ENCODE results near the gene GATA5. TPM values are rescaled to one million over a fixed set of nuclear protein-coding genes. Genes with fewer than 3 reads are reported as not detected.

The GATA5 gene
- total and polyA plus RNA-seq, 4 donors = 0.49 to 15.2 (median 1.3) TPM

DNA sequence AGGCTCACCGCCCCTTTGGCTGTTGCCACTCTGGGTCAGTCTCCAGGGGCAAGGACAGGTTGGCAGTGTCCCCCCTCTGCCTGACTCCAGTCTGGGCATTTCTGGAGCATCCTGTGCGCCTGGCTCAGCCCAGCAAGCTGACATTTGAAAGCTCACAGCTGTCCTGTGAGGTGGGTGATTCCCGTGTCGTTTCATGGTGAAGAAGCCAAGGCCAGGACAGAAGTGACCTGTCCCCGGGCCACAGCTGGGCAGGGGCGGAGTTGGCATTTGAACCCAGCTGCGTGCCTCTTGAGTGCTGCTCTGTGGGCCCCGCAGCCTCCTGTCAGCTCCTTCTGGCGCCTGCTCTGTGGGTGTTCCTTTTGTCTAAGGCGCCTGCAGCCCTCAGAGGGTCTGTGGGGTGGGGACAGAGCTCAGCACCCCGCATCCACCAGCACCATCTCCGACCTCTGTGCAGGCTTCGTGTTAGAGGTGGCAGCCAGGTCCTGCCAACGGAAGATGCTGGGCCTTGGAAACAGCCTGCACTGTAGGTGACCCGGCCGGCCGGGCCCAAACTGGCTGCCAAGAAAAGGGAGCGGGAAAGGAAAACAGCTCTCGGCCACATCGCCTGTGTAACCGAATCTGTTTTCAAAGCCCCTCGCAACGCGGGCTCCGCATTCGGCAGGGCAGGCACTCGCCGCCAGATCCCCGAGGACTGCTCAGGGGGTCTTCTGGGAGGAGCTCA is 5.8 kb upstream of the GATA5 start:
- H3K4me1 ChIP-seq (ENCODE audit: control insufficient read depth in 5 of 5, insufficient read depth in 5 of 5, low read length in 5 of 5) = peaks cover 0 to 83% (median 39%) of the 10 kb centered on the region in 5 donors
- H3K27ac ChIP-seq (ENCODE audit: low read depth in 1 of 2, low read length in 1 of 2) = no peak overlapping the region
- WGBS, 2 donors = 30 to 32% methylated on average over 28 to 29 of the region's 29 CpGs
- H3K4me3 ChIP-seq = no peak overlapping the region
- no peak for ATAC-seq (ENCODE audit: insufficient read depth, low FRiP score)
- peaks cover 0 to 22% (median 10%) of the 10 kb centered on the region in 3 donors for H3K27me3 ChIP-seq (ENCODE audit: control insufficient read depth in 3 of 3, insufficient read depth in 3 of 3, low read length in 2 of 3)
- H3K9me3 ChIP-seq (ENCODE audit: control insufficient read depth in 4 of 4, insufficient read depth in 3 of 4, low read length in 3 of 4) = no peaks in the 10 kb centered on the region
- no peak overlapping the region for H3K9ac ChIP-seq (ENCODE audit: insufficient read depth in 1 of 2, low read length in 2 of 2)
- H3K36me3 ChIP-seq (ENCODE audit: control insufficient read depth in 4 of 4, insufficient read depth in 4 of 4, low read length in 4 of 4) = no peaks in the 10 kb centered on the region
- TF ChIP-seq, protein P1, sequence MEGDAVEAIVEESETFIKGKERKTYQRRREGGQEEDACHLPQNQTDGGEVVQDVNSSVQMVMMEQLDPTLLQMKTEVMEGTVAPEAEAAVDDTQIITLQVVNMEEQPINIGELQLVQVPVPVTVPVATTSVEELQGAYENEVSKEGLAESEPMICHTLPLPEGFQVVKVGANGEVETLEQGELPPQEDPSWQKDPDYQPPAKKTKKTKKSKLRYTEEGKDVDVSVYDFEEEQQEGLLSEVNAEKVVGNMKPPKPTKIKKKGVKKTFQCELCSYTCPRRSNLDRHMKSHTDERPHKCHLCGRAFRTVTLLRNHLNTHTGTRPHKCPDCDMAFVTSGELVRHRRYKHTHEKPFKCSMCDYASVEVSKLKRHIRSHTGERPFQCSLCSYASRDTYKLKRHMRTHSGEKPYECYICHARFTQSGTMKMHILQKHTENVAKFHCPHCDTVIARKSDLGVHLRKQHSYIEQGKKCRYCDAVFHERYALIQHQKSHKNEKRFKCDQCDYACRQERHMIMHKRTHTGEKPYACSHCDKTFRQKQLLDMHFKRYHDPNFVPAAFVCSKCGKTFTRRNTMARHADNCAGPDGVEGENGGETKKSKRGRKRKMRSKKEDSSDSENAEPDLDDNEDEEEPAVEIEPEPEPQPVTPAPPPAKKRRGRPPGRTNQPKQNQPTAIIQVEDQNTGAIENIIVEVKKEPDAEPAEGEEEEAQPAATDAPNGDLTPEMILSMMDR (IDR thresholded peaks at IDR 0.05; ENCODE audit: control extremely low read depth, extremely low read depth) = no peak
- peak; percentile 86 to 91 (median 87) for DNase-seq

DNA sequence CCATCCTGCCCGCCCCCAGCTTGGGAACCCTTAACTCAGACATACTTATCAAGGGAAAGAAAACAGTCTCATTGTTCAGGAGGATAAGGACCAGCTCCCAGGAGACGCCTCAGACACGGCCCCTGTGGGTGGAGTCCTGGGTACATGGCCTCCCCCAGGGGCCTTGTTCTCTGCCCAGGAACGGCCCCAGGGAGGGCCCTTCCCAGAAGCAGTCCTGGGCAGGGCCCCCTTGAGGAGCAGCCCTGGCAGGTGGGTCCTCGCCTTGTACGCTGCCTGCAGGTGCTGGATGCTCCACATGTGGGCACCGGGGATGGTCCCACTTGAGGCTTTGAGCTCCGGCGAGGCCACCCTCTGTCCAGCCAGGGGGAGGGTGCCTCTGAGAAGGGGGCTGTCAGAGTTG is 4.5 kb upstream of the GATA5 start:
- WGBS, 2 donors = 45 to 53% methylated on average over 8 to 9 of the region's 9 CpGs
- H3K27ac ChIP-seq (ENCODE audit: low read depth in 1 of 2, low read length in 1 of 2) = no peak overlapping the region
- no peaks in the 10 kb centered on the region for H3K36me3 ChIP-seq (ENCODE audit: control insufficient read depth in 4 of 4, insufficient read depth in 4 of 4, low read length in 4 of 4)

DNA sequence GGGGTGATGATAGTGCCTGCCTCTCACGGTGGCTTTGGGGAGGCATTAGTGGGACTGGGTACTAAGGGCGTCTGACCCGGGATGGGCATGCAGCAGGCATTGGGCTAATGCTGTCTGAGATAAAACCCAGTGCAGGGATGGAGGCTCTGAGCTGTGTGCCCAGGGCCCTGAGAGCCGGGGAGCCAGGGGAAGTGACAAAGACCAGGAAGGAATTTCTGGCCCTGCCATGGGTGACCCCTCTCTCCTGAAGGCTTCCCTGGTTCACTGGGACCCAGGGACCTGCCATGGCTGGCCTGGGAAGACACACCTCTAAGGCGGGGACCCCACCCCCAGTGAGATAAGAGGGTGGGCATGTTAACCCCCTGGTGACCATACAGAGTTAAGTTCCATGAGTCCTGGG is 3.9 kb upstream of the GATA5 start:
- Histone ChIP-seq H3K9ac (ENCODE audit: insufficient read depth in 1 of 2, low read length in 2 of 2) (no peak overlapping the region), H3K4me3 (no peak overlapping the region), H3K9me3 (ENCODE audit: control insufficient read depth in 4 of 4, insufficient read depth in 3 of 4, low read length in 3 of 4) (no peaks in the 10 kb centered on the region), H3K27ac (ENCODE audit: low read depth in 1 of 2, low read length in 1 of 2) (no peak overlapping the region), H3K4me1 (ENCODE audit: control insufficient read depth in 5 of 5, insufficient read depth in 5 of 5, low read length in 5 of 5) (peaks cover 0 to 64% (median 27%) of the 10 kb centered on the region in 5 donors), H3K36me3 (ENCODE audit: control insufficient read depth in 4 of 4, insufficient read depth in 4 of 4, low read length in 4 of 4) (peaks cover 0 to 4% (median under 1%) of the 10 kb centered on the region in 4 donors), H3K27me3 (ENCODE audit: control insufficient read depth in 3 of 3, insufficient read depth in 3 of 3, low read length in 2 of 3) (peaks cover 0 to 23% (median 16%) of the 10 kb centered on the region in 3 donors)
- DNase-seq (no peak), ATAC-seq (ENCODE audit: insufficient read depth, low FRiP score) (no peak)
- TF ChIP-seq, protein P1 (IDR thresholded peaks at IDR 0.05; ENCODE audit: control extremely low read depth, extremely low read depth) = no peak
- WGBS, 2 donors = 31 to 39% methylated on average over 5 of the region's 5 CpGs

More for the DNA sequence above, 4.5 kb upstream of the GATA5 start:
- Histone ChIP-seq H3K4me1 (ENCODE audit: control insufficient read depth in 5 of 5, insufficient read depth in 5 of 5, low read length in 5 of 5) (peaks cover 0 to 71% (median 28%) of the 10 kb centered on the region in 5 donors), H3K27me3 (ENCODE audit: control insufficient read depth in 3 of 3, insufficient read depth in 3 of 3, low read length in 2 of 3) (peaks cover 0 to 23% (median 10%) of the 10 kb centered on the region in 3 donors), H3K9ac (ENCODE audit: insufficient read depth in 1 of 2, low read length in 2 of 2) (no peak overlapping the region), H3K9me3 (ENCODE audit: control insufficient read depth in 4 of 4, insufficient read depth in 3 of 4, low read length in 3 of 4) (no peaks in the 10 kb centered on the region), H3K4me3 (no peak overlapping the region)
- DNase-seq (no peak), ATAC-seq (ENCODE audit: insufficient read depth, low FRiP score) (no peak)
- TF ChIP-seq, protein P1 (IDR thresholded peaks at IDR 0.05; ENCODE audit: control extremely low read depth, extremely low read depth) = no peak
